Activated CD4-positive, alpha-beta T cell treated with anti-CD3 and anti-CD28 coated beads, Interleukin-2, amount 10 ng/mL, durations not matched to agents 24 days and 14 days (primary cell): ENCODE measurements around the gene ZMYND19. TPM values are rescaled to one million over a fixed set of nuclear protein-coding genes. Genes with fewer than 3 reads are reported as not detected.
"Not testable (repeated sequence)": the region's sequence is repeated elsewhere in the genome, so short reads cannot be mapped to it uniquely, and the experiment has no call there.

ENCODE experiments used
- DNase-seq: peaks from one replicate; pipeline ENCODE4 v3.0.0; 2022
- H3K27ac Mint-ChIP-seq: one replicate; pipeline ENCODE4 v1.8.0; 2022; ENCODE audit warnings: mild to moderate bottlenecking, mixed read lengths
- H3K27me3 Mint-ChIP-seq: one replicate; pipeline ENCODE4 v1.8.0; 2022; ENCODE audit warnings: mixed read lengths
- H3K36me3 Mint-ChIP-seq: one replicate; pipeline ENCODE4 v1.8.0; 2022; ENCODE audit warnings: low read depth, mild to moderate bottlenecking, mixed read lengths
- H3K4me1 Mint-ChIP-seq: one replicate; pipeline ENCODE4 v1.8.0; 2021; ENCODE audit warnings: mixed read lengths
- H3K4me3 Mint-ChIP-seq: one replicate; pipeline ENCODE4 v1.8.0; 2022; ENCODE audit warnings: mild to moderate bottlenecking, moderate library complexity, mixed read lengths
- H3K9me3 Mint-ChIP-seq: one replicate; pipeline ENCODE4 v1.8.0; 2021; ENCODE audit warnings: mixed read lengths
- intact Hi-C: fragments of 100-400 bp; cut with micrococcal nuclease; formaldehyde crosslinking; loops from one replicate; pipeline ENCODE4 v1.15.1; 2023
- total RNA-seq: library from RNA; stranded (reverse); gene quantifications from 2 replicates; pipeline ENCODE4 v1.2.3, GENCODE V29; 2022

ZMYND19 gene
- total RNA-seq, 1 donor from 2014 or later, result 92.4 TPM

GRCh38 chr9:137532891-137533468 is 57.3 kb downstream of the ZMYND19 start:
- H3K9me3 Mint-ChIP-seq, H3K27me3 Mint-ChIP-seq, H3K4me3 Mint-ChIP-seq, DNase-seq, intact Hi-C loops, H3K27ac Mint-ChIP-seq: not testable (repeated sequence)
- Mint-ChIP-seq H3K4me1 (peaks cover 30% of the 10 kb centered on the region), H3K36me3 (peaks cover 16% of the 10 kb centered on the region)

Other genes starting within 250 kb of the ZMYND19 start
- gene EXD3, start 167.3 kb downstream of the ZMYND19 start, total RNA-seq, result 4.4 and 5.2 TPM in 2 replicates
- 0.30 and 0.36 TPM in 2 replicates for gene NOXA1, start 167.1 kb downstream of the ZMYND19 start, total RNA-seq
- not detected in 2 replicates for gene ENTPD8, start 149.2 kb downstream of the ZMYND19 start, total RNA-seq
- gene NSMF, start 131.2 kb downstream of the ZMYND19 start, total RNA-seq, result 68.6 and 69.6 TPM in 2 replicates
- 1.2 and 1.7 TPM in 2 replicates for gene PNPLA7, start 40.1 kb downstream of the ZMYND19 start, total RNA-seq
- gene MRPL41, start 38.6 kb downstream of the ZMYND19 start, total RNA-seq, result 52.8 and 53.9 TPM in 2 replicates
- gene DPH7, start 11.6 kb downstream of the ZMYND19 start, total RNA-seq, result 51.7 and 51.9 TPM in 2 replicates
- gene ARRDC1, start 15.2 kb upstream of the ZMYND19 start, total RNA-seq, result 63.7 and 68.4 TPM in 2 replicates
- gene EHMT1, start 28.5 kb upstream of the ZMYND19 start, total RNA-seq, result 93.6 and 99.4 TPM in 2 replicates